GM12892 (cell line): Measurements from ENCODE around the gene IER5.

Experiments
- DNase-seq: peaks from one replicate; pipeline ENCODE4 v3.0.0; 2011; ENCODE audit not compliant: insufficient read length
- FAIRE-seq: peaks from 2 replicates; lab custom pipeline; 2011; peaks lifted over from hg19 to GRCh38; lab: Jason Lieb, UNC
- POLR2A ChIP-seq: IDR thresholded peaks from 2 replicates; pipeline ENCODE4 v1.6.1; 2011; ENCODE audit warnings: low read depth, low read length, control low read depth
- POLR2AphosphoS5 ChIP-seq: IDR thresholded peaks from 2 replicates; pipeline ENCODE4 v1.6.1; 2011; ENCODE audit warnings: low read depth, low read length, control low read depth
- TAF1 ChIP-seq: IDR thresholded peaks from 2 replicates; pipeline ENCODE4 v1.6.1; 2011; ENCODE audit warnings: low read depth, mild to moderate bottlenecking, control low read depth, low read length, borderline replicate concordance

IER5 gene

DNA sequence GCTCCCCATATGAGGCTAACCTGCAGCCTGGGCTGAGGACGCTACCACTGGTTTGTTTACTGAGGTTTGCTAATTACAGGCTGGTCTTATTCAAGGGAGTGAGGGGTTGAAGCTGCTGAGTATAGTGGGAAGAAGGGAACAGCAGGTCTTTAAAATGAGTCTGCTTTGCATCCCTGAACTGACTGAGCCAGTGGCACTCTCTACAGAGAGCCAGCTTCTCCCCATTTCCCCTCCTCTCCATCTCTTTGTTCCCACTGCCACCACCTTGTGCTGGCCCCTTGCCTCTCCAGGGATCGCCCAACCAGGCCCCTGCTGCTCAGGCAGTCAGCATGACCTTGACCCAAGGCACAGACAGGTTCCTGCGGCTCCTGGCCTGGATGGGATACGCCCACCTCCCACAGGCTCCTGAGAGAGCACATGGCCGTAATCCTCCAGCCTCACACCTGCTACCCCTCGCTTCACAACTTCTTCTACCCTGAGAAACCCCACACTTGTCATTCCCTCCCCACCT lies 45.0 kb downstream of the IER5 start:
- DNase-seq: no peak
- TF ChIP-seq TAF1 (no peak), POLR2AphosphoS5 (no peak), POLR2A (no peak)
- FAIRE-seq: no peak

DNA sequence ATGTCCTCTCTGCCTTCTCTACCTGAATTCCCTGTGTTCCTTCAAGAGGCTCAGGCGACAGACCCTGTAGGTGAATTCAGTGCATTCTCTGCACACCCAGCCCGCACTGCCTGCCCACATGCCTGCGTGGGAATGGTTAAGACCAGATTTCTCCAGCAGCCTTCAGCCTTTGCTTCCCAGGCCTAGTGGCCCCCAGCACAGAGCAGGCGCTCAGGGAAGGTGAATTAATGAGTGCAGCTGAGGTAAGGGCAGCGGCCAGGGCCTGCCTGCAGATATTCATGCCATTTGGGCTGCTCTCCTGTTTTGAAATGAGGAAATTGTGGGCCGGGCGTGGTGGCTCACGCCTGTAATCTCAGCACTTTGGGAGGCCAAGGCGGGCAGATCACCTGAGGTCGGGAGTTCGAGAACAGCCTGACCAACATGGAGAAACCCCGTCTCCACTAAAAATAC lies 45.5 kb downstream of the IER5 start:
- no peak for DNase-seq
- no peak for FAIRE-seq
- no peak for TF ChIP-seq POLR2AphosphoS5

DNA sequence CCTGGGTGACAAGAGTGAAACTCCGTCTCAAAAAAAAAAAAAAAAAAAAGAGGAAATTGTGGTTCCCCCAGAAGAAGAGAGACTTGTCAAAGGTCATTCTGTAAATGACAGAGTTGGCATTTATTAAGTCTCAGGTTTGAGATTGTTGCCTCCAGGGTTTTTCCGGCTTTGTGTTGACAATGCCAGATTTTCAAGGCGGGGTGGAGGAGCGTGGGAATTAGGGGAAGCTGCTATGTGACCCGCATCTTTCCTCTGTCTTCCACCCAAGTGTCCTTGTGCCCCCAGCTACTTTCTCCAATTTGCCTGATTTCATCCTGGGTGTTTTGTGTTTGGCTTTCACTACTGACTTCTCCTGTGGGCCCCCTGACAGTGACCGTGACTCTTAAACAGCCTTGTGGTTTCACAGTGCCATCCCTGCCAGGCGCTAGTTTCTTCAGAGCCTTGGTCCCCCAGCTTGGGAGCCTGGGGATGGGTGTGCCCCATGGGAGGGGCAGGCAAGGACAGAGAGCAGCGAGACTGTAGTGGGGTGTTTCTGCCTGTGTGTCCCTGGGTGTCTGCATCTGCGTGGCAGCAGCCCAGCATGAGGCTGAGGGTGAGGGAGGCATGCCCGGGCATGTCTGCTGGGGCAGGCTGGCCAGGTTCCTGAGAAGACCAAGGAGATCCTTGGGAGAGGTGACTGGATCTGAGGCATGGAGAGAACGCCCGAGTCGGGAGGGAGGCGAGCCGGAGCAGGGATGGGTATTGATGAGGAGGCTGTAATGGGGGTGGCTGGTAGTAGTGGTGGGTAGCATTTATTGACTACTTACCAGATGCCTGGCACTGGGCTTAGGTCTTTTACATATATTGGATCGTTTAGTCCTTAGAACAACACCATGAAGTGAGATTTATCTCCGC lies 46.3 kb downstream of the IER5 start:
- peak; percentile 57 for FAIRE-seq
- DNase-seq: no peak
- TF ChIP-seq POLR2A: peak; percentile 67; the same call in 1 of the 2 replicates
- peak; percentile 69; the same call in 1 of the 2 replicates for TF ChIP-seq POLR2AphosphoS5
- TF ChIP-seq TAF1: peak; percentile 54; the same call in 1 of the 2 replicates

DNA sequence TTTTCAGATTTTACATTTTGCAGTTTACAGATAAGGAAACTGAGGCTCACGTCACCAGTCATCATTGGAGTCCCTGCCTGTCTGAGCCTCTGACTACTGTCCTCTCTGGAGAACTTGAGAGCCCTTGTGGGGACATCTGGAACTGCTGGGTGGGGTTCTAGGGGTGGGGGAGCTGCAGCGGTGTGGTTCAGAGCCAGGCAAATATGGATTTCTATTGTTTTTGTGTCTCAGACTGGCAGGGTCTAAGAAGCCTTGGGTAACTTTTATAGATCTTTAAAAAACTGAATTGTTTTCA lies 46.9 kb downstream of the IER5 start:
- FAIRE-seq (no peak), DNase-seq (no peak)
- no peak for TF ChIP-seq POLR2A
- TF ChIP-seq TAF1: no peak
- TF ChIP-seq POLR2AphosphoS5: no peak

DNA sequence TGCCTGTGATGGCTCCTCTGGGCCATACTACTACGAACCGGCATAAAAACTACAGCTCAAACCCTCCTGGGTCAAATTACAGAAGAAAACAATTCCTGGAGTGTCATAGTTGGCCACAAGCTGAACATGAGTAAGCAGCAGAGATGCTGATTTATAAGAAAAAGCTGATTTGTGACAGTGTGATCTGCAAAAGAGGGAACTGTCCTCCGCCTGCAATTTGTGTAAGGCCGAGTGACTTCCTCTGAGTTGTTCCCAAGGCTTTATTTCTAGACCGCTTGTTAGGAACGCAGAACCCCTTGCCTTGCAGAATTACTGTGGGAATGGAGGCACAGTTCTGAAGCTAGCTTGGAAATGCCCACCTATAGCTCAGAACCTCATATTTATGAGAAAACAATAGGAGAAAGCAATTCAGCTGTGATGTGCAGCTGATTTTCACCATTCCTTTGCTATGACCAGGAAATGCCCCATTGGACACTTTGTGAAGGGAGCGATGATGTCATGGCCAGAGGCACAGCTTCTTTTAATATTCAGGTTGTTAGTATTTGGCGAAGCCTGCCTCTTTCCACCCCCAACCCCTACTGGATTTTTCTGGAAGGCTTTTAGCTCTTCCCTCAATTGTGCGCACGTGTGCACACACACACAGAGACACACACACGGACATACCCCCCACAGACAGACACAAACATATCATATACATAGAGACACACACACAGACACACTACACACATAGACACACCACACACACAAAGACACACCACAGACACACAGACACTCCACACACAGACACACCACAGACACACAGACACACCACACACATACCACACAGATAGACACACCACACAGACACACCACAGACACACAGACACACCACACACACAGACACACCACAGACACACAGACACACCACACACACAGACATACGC lies 47.6 kb downstream of the IER5 start:
- TF ChIP-seq POLR2A: no peak
- TF ChIP-seq TAF1: no peak
- no peak for TF ChIP-seq POLR2AphosphoS5
- no peak for DNase-seq
- FAIRE-seq: no peak

DNA sequence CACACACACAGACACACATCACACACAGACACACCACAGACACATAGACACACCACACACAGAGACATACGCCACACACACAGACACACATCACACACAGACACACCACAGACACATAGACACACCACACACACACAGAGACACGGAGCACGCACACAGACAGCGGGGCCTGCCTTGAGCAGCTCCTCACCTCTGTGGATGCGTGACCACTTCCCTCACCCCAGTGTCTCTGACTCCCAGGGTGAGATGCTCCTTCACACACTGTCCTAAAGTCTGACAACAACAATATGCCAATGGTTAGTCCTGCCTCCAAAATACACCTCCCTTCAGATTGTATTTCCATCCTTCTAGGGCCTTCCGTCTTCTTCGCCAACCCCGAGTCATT lies 48.2 kb downstream of the IER5 start:
- TF ChIP-seq POLR2AphosphoS5 (no peak), TAF1 (no peak), POLR2A (no peak)
- DNase-seq: no peak
- FAIRE-seq: peak; percentile 66

DNA sequence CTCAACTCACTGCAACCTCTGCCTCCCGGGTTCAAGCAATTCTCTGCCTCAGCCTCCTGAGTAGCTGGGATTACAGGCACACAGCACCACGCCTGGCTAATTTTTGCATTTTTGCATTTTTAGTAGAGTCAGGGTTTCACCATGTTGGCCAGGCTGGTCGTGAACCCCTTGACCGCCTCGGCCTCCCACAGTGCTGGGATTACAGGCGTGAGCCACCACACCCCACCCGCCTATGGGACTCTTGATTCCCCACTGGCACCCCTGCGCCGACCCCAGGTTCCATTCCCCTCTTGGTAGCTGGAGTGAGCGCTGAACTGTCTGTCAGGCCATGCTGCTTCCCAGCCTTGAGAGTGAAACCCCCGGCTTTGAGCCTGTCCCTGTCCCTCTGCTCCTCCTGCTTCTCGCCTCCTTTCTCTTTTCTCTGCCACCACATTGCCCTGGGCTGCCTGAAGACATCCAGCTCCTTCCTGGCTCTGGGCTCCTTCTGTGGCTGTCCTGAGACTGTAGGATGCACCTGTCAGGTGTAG lies 48.8 kb downstream of the IER5 start:
- no peak for DNase-seq
- TF ChIP-seq TAF1 (no peak), POLR2A (no peak), POLR2AphosphoS5 (no peak)
- FAIRE-seq: no peak

DNA sequence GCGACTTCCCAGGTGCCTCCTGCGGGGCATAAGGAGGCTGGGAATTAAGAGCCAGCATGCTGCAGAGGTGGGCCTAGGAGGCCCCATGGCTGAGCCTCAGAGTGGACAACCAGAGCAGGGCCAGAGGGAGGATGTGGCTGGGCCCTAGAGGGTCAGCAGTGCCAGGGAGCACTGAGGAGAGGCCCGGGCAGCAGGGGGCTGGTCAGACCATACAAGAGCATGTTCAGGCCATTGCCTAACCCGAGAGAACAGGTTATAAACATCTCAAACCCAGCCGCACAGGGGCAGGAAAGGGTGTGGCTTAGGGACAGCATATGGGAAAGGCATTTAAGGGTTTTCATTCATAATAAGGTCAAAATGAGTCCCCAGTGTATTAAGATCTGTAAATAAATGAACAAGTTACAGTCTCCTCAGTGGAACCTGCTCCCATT lies 51.1 kb downstream of the IER5 start:
- no peak for TF ChIP-seq POLR2AphosphoS5
- no peak for TF ChIP-seq TAF1
- TF ChIP-seq POLR2A: no peak
- no peak for DNase-seq
- no peak for FAIRE-seq

DNA sequence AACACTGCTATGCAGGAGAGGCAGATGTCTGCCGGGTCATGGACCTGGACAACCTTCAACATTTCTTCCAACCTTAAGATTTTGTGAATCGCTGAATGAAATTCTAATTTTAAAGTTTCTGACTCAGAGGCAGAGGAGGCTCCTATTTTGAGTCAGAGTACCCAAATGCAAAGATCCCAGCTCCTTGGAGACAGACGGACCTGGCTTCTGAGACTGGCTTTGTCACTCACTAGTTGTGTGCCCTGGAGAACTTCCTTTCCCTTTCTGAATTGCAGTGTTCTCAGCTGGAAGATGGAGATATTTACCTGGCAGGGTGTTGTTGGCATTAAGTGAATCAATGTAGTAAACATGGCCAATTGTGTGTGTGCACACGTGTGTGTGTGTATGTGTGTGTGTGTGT lies 51.9 kb downstream of the IER5 start:
- no peak for FAIRE-seq
- no peak for DNase-seq
- TF ChIP-seq TAF1 (no peak), POLR2AphosphoS5 (no peak), POLR2A (no peak)

DNA sequence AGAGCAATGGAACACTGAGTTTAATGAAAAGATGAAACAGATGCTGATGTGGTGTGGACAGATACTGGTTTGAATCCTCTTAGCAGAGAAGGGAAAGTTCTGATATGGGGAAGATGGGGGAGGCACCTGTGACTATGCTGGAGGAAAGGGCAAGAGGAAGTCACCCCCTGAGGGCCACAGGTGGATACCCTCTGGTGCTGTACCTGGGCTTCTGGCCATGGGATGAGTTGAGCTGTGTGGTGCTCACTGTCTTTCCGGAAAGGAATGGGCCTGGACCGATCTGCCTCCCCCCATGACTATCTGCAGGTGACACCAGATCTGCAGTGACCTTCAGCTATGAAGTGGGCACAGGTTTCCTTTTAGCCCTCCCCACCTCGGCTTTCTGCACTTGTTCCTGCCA lies 52.4 kb downstream of the IER5 start:
- FAIRE-seq: no peak
- no peak for DNase-seq
- TF ChIP-seq POLR2A: no peak
- TF ChIP-seq POLR2AphosphoS5: no peak
- no peak for TF ChIP-seq TAF1

DNA sequence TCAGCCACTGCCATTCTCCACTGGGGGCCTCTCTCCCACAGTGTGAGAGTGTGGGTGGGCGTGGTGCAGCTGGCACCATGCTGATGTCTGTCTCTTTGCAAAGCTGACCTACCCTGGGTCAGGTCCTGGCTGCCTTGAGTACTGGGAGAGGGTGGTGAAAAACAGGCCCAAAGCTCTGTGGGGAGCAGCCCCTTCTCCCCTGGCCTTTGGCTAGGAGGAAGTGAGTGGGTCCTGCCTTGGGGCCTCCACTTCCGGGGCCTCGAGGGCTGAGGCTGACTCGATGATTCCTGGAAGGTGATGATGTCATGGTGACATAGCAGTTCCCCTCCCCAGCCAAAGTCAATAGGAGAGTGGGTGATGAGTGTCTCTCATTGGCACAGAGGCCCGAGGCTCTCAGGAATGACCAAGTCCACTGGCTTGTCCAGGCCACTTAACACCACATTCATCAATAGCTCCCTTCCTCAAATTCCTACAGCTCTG lies 53.0 kb downstream of the IER5 start:
- TF ChIP-seq POLR2A: no peak
- no peak for TF ChIP-seq POLR2AphosphoS5
- no peak for TF ChIP-seq TAF1
- no peak for DNase-seq
- FAIRE-seq: peak; percentile 40
